GM12864 (cell line): ENCODE measurements around the gene MEIS1.

ENCODE experiments used
- DNase-seq: peaks from one replicate; pipeline ENCODE4 v3.0.0-alpha.2; 2011; ENCODE audit warnings: low read depth
- H3K4me3 ChIP-seq: 2 replicates; pipeline ENCODE4 v1.5.1; 2011; ENCODE audit warnings: mild to moderate bottlenecking, low read depth, low read length, control low read depth
- TF ChIP-seq, protein P1 (sequence below): IDR thresholded peaks from 2 replicates; pipeline ENCODE4 v1.5.1; 2011; ENCODE audit warnings: low read depth, mild to moderate bottlenecking, moderate library complexity, low read length, control low read depth, inconsistent platforms; ENCODE audit errors: missing control alignments

The MEIS1 gene

DNA sequence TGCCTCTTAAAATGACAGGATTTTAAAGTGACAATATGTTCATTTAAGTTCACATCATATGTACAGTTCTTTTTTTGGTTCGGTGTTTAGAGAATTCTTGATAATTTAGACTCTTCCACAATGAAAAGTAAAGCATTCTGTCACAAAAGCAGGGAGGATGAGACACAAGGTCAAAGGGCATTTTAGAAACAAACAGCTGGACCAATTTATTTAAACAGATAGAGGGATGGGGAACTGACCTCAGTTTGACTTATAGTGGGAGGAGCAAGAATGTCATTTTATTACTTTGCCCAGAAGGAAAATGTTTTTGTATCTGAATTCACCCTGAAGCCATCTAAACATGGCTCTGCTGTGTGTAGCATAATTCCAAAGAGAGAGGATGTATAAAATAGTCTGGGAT is 128.5 kb downstream of the MEIS1 start:
- H3K4me3 ChIP-seq: no peak overlapping the region
- no peak for DNase-seq
- TF ChIP-seq, protein P1, sequence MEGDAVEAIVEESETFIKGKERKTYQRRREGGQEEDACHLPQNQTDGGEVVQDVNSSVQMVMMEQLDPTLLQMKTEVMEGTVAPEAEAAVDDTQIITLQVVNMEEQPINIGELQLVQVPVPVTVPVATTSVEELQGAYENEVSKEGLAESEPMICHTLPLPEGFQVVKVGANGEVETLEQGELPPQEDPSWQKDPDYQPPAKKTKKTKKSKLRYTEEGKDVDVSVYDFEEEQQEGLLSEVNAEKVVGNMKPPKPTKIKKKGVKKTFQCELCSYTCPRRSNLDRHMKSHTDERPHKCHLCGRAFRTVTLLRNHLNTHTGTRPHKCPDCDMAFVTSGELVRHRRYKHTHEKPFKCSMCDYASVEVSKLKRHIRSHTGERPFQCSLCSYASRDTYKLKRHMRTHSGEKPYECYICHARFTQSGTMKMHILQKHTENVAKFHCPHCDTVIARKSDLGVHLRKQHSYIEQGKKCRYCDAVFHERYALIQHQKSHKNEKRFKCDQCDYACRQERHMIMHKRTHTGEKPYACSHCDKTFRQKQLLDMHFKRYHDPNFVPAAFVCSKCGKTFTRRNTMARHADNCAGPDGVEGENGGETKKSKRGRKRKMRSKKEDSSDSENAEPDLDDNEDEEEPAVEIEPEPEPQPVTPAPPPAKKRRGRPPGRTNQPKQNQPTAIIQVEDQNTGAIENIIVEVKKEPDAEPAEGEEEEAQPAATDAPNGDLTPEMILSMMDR: no peak

DNA sequence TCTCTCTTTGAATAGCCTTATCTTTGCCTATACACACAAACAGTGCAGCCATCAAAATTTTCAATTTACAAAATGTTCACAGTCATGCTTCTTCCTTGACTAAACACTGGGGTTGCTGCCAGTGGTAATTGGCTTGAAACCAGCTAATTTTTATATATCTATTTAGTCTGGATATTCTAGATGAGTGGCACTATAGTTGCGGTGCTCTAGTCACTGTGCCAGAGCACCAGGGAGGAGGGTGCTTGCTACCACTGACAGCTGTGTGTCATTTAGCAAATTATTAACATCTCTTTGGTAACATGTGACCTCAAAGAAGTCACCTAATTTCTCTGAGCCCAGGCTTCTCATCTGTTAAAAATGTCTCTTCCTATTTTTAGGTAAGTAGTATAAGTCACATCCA is 130.4 kb downstream of the MEIS1 start:
- no peak overlapping the region for H3K4me3 ChIP-seq
- DNase-seq: no peak
- TF ChIP-seq, protein P1: no peak

DNA sequence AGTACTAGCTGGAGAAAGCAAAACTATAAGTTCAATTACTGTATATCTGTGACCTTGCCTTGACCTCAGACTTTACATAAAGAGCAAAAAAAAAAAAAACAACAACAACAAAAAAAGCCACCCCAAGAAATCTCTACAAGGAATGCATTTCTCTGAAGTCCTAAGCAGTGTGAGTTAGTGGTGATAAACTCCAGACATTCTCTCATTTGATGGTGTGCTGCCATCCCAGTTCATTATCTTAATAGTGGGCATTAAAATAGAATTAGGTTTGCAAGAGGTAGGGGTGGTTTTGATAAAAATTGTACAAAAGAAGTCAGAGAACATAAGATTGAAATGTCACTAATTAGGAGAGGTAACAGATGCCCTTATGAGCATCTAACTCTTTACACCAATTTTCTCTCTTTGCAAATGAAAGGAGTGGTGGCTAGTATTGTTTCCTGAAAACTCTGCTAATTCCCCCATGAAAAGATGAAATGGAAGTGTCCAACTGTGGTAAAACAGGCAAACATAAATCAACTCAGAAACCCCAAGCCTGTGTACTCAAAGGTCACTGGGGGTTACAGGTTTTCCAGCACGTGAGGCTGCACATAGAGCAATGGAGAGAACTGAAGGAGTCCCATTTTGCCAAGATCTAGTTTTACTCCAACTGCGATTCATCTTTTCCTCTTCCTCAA is 131.9 kb downstream of the MEIS1 start:
- TF ChIP-seq, protein P1: no peak
- H3K4me3 ChIP-seq: no peak overlapping the region
- no peak for DNase-seq

DNA sequence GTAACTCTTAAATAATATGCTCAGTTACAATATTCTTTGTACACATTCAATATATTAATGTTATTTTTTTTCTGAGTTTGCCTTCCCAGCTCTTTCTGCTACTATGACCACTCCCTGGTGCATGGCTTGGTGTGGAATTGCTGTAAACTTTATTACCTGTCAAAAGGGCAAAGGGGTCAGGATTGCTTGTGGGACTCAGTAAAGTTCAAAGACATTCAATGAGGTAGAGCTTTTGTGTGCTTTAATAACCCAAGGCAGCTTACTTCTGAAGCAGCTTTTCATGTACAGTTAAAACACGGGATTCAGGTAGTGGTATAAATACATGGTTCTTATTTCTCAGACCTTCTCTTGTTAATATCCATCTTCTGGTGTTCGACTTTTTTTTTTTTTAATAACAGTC is 132.8 kb downstream of the MEIS1 start:
- DNase-seq: no peak
- H3K4me3 ChIP-seq: no peak overlapping the region
- TF ChIP-seq, protein P1: no peak

DNA sequence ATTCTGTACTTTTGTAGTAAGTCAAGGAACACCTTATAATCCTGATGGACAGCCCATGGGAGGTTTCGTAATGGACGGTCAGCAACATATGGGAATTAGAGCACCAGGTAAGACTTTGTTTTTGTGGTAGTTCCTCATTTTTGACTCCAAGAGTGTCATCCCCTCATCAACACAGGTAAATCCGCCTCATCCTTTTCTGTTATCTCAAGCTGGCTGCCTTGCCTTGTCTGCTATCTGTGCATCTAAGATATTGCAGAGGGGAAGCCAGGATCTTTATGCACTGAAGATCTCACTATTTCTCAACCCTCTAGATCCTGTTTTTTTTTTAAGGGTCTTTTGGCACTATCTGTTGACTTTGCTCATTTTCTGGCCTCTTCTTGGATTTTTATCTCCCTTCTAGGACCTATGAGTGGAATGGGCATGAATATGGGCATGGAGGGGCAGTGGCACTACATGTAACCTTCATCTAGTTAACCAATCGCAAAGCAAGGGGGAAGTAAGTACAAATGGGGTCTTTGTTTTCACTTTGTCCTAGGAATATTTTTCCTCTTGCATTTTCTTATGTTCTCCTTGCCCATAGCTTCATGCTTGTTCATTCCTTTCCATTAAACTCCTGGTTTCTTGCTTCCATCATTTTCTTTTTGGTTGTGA is 133.8 kb downstream of the MEIS1 start:
- no peak for DNase-seq
- no peak overlapping the region for H3K4me3 ChIP-seq
- TF ChIP-seq, protein P1: no peak

DNA sequence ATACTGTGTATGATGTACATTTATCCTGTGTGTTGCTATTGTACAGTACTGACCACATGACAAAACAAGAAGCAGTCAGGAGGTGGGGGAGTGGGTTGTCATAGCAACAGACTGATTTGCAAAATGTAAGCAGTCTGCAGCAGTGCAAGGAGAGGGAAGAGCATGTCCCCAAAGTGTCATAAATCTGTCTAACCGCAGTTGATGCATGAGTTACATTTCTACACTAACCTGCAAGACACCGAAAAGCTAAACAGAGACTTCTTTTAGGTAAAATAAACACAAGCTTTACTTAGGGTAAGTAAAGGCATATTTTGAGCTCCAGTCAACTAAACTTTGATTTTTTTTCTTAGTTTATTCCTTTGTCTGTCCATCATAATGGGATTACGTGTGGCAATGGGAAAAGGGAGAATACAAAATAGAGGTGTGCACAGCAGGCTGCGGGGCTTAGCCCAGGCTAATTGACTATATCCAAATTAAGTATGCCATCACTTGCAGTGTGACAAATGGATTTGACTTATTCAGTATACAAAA is 134.5 kb downstream of the MEIS1 start:
- H3K4me3 ChIP-seq: no peak overlapping the region
- no peak for DNase-seq
- TF ChIP-seq, protein P1: no peak
